Testis (tissue), 2 donors: Measurements from ENCODE around the gene STRN4.

Experiments used
- POLR2A ChIP-seq: fragments of 450-650 bp; IDR thresholded peaks from one replicate; pipeline ENCODE4 v1.6.1; 2017; ENCODE audit warnings: antibody characterized with exemption, mild to moderate bottlenecking, moderate library complexity
- TF ChIP-seq, protein P1 (sequence below), 3 experiments: fragments of 450-650 bp in 2 of 3; fragments of 200-600 bp in 1 of 3; sonication (generic) in 1 of 3; IDR thresholded peaks; one replicate each; pipeline ENCODE4 v1.5.1; 2016 to 2019; ENCODE audit warnings: antibody characterized with exemption in 3 of 3, mild to moderate bottlenecking in 2 of 3, moderate library complexity in 1 of 3

DNA sequence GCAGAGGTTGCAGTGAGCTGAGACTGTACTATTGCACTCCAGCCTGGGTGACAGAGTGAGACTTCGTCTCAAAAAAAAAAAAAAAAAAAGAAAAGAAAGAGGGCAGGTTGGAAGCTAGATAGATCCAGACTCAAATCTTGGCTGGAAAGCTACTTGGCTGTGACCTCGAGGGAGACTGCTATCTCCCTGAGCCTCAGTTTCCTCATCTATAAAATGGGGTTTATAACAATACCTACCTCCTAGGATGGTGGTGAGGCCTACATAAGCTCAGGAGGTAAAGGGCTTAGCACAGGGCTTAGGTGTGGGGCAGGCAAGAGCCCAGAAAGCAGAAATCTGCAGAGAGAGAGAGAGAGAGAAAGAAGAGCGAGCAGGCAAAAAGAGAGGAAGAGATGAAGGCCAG is 61.1 kb downstream of the STRN4 start:
- TF ChIP-seq, protein P1, sequence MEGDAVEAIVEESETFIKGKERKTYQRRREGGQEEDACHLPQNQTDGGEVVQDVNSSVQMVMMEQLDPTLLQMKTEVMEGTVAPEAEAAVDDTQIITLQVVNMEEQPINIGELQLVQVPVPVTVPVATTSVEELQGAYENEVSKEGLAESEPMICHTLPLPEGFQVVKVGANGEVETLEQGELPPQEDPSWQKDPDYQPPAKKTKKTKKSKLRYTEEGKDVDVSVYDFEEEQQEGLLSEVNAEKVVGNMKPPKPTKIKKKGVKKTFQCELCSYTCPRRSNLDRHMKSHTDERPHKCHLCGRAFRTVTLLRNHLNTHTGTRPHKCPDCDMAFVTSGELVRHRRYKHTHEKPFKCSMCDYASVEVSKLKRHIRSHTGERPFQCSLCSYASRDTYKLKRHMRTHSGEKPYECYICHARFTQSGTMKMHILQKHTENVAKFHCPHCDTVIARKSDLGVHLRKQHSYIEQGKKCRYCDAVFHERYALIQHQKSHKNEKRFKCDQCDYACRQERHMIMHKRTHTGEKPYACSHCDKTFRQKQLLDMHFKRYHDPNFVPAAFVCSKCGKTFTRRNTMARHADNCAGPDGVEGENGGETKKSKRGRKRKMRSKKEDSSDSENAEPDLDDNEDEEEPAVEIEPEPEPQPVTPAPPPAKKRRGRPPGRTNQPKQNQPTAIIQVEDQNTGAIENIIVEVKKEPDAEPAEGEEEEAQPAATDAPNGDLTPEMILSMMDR (IDR thresholded peaks at IDR 0.05), result no peak
- TF ChIP-seq POLR2A, result no peak
